Smooth muscle cell (in vitro differentiated cells): ENCODE measurements around the gene RASGRF2. TPM values are rescaled to one million over a fixed set of nuclear protein-coding genes. Genes with fewer than 3 reads are reported as not detected.

ENCODE experiments used
- DNase-seq: peaks from one replicate; lab custom pipeline; 2025; ENCODE audit not compliant: unreplicated experiment; lab: John Stamatoyannopoulos, UW
- H2AFZ ChIP-seq: fragments of 200-600 bp; sonication (generic); 2 replicates; pipeline ENCODE4 v1.6.0; 2016; ENCODE audit warnings: antibody characterized with exemption, low read depth, mild to moderate bottlenecking
- H3F3A ChIP-seq: fragments of 200-600 bp; sonication (generic); 2 replicates; pipeline ENCODE4 v1.6.0; 2017; ENCODE audit warnings: antibody characterized with exemption, low read depth
- H3K27ac ChIP-seq: fragments of 200-600 bp; sonication (generic); 2 replicates; pipeline ENCODE4 v1.5.1; 2016; ENCODE audit warnings: low read depth, mild to moderate bottlenecking
- H3K27me3 ChIP-seq: fragments of 200-600 bp; sonication (generic); 2 replicates; pipeline ENCODE4 v1.6.1; 2016; ENCODE audit warnings: low read depth, mild to moderate bottlenecking
- H3K36me3 ChIP-seq: fragments of 200-600 bp; sonication (generic); 2 replicates; pipeline ENCODE4 v1.5.1; 2016; ENCODE audit warnings: low read depth
- H3K4me1 ChIP-seq: fragments of 200-600 bp; sonication (generic); 2 replicates; pipeline ENCODE4 v1.5.1; 2016; ENCODE audit warnings: low read depth
- H3K4me2 ChIP-seq: fragments of 200-600 bp; sonication (generic); 2 replicates; pipeline ENCODE4 v1.6.0; 2016; ENCODE audit warnings: mild to moderate bottlenecking
- H3K4me3 ChIP-seq: fragments of 200-600 bp; sonication (generic); 2 replicates; pipeline ENCODE4 v1.5.1; 2016; ENCODE audit warnings: mild to moderate bottlenecking
- H3K79me2 ChIP-seq: fragments of 200-600 bp; sonication (generic); 2 replicates; pipeline ENCODE4 v1.6.0; 2016; ENCODE audit warnings: low read depth, mild to moderate bottlenecking
- H3K9ac ChIP-seq: fragments of 200-600 bp; sonication (generic); 2 replicates; pipeline ENCODE4 v1.6.0; 2016; ENCODE audit warnings: low read depth
- H3K9me3 ChIP-seq: fragments of 200-600 bp; sonication (generic); replicated peaks from 2 replicates; pipeline ENCODE4 v1.5.1; 2016; ENCODE audit warnings: low read depth
- H4K20me1 ChIP-seq: fragments of 200-600 bp; sonication (generic); 2 replicates; pipeline ENCODE4 v1.6.0; 2016; ENCODE audit warnings: low read depth
- WGBS: methylation state at CpG from one replicate; pipeline ENCODE4 v1.1.7; 2016; ENCODE audit warnings: low lambda C conversion rate; 5-methylcytosine and 5-hydroxymethylcytosine counted together
- polyA plus RNA-seq: library from polyadenylated mRNA; unstranded; fragments of >200 nt; fragmentation: Nextera tagmentation; extraction: Ambion mirVana; gene quantifications from 2 replicates; pipeline ENCODE4 v1.2.1, GENCODE V29; 2016
- total RNA-seq: library from RNA; depleted of rRNA; stranded (reverse); fragments of >200 nt; gene quantifications from 2 replicates; pipeline ENCODE4 v1.2.3, GENCODE V29; 2014
- TF ChIP-seq, protein P1 (sequence below): fragments of 200-600 bp; sonication (generic); IDR thresholded peaks from 2 replicates; pipeline ENCODE4 v1.5.1; 2017; ENCODE audit warnings: borderline replicate concordance, mild to moderate bottlenecking, antibody characterized with exemption; ENCODE audit not compliant: insufficient read depth, poor library complexity, severe bottlenecking

RASGRF2 gene
- total and polyA plus RNA-seq, 2 experiments from 2014 or later = 11.1 to 24.7 TPM

DNA sequence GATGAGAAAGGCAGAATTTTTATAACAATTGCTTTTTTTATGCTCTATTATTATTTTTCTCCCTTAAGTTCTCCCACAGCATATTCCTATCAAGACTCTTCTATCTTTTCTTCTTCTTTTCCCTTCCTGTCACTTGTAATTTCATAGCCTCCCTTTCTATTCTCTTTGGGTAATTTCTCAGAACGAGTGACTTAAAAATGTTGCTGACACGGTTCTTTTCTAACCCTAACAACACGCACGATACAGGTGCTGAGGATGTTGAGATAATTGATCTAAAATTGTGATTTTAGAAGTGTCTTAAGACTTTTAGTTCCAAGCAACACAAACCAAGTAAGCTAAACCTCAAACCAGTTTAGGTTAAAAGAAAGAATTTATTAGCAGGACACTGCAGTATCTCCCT, 105.9 kb downstream of the RASGRF2 start:
- Histone ChIP-seq H3K36me3 (no peaks in the 10 kb centered on the region), H3K79me2 (peaks cover 16% of the 10 kb centered on the region), H3K4me3 (no peak overlapping the region), H4K20me1 (no peaks in the 10 kb centered on the region), H3K27ac (no peak overlapping the region), H3F3A (no peaks in the 10 kb centered on the region), H3K27me3 (no peaks in the 10 kb centered on the region), H3K4me1 (no peaks in the 10 kb centered on the region), H2AFZ (no peak overlapping the region), H3K9me3 (no peaks in the 10 kb centered on the region), H3K9ac (no peak overlapping the region), H3K4me2 (no peak overlapping the region)
- 96% methylated on average over 4 of the region's 4 CpGs for WGBS
- no peak for DNase-seq
- TF ChIP-seq, protein P1, sequence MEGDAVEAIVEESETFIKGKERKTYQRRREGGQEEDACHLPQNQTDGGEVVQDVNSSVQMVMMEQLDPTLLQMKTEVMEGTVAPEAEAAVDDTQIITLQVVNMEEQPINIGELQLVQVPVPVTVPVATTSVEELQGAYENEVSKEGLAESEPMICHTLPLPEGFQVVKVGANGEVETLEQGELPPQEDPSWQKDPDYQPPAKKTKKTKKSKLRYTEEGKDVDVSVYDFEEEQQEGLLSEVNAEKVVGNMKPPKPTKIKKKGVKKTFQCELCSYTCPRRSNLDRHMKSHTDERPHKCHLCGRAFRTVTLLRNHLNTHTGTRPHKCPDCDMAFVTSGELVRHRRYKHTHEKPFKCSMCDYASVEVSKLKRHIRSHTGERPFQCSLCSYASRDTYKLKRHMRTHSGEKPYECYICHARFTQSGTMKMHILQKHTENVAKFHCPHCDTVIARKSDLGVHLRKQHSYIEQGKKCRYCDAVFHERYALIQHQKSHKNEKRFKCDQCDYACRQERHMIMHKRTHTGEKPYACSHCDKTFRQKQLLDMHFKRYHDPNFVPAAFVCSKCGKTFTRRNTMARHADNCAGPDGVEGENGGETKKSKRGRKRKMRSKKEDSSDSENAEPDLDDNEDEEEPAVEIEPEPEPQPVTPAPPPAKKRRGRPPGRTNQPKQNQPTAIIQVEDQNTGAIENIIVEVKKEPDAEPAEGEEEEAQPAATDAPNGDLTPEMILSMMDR = no peak

DNA sequence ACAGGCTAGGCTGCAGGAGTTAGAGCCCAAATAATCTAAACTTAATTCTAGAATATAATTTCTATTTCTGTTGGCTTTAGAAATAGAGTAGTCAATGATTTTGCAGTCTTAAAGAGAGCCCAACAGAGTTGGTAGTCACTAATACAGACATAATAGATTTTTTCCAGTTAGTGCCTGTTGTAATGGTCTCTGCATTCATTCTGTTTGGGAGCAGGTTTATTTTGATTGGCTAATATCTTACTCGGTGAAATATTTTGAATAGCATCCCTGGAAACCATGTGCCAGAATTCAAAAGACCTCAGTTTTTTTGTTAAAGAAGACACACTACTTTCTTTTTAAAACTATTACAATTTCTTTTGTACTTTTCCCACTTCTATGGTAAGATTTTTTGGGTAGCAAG, 107.2 kb downstream of the RASGRF2 start:
- no peak overlapping the region for H3K27ac ChIP-seq
- peaks cover 16% of the 10 kb centered on the region for H3K79me2 ChIP-seq
- no peak overlapping the region for H3K9ac ChIP-seq
- H3K27me3 ChIP-seq = no peaks in the 10 kb centered on the region
- no peak overlapping the region for H2AFZ ChIP-seq
- no peaks in the 10 kb centered on the region for H4K20me1 ChIP-seq
- no peaks in the 10 kb centered on the region for H3K36me3 ChIP-seq
- no peak overlapping the region for H3K4me3 ChIP-seq
- 79% methylated on average over 1 of the region's 1 CpG for WGBS
- no peak overlapping the region for H3K4me2 ChIP-seq
- TF ChIP-seq, protein P1 = no peak
- no peaks in the 10 kb centered on the region for H3K9me3 ChIP-seq
- DNase-seq = no peak
- H3F3A ChIP-seq = no peaks in the 10 kb centered on the region
- H3K4me1 ChIP-seq = no peaks in the 10 kb centered on the region

DNA sequence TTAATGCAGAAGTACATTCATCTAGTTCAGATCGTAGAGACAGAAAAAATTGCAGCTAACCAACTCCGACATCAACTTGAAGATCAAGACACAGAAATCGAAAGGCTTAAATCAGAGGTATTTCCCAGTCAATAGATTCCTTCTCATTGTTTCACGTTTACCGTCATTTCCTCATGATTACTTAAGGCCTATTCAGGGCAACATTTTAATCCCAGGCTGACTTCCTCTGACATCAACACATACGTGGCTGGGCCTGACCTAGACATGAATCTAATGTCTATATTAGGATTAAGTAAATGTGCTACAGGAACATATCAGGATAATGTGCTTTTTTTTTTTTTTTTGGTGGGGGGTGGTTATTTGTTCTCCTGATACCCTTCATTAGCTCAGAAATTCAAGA, 107.9 kb downstream of the RASGRF2 start:
- Histone ChIP-seq H3K9ac (no peak overlapping the region), H3K36me3 (no peaks in the 10 kb centered on the region), H3K27ac (no peak overlapping the region), H2AFZ (no peak overlapping the region), H3K4me2 (no peak overlapping the region), H3K4me3 (no peak overlapping the region), H3K27me3 (no peaks in the 10 kb centered on the region), H3K9me3 (no peaks in the 10 kb centered on the region), H3K79me2 (peaks cover 16% of the 10 kb centered on the region), H3F3A (no peaks in the 10 kb centered on the region), H4K20me1 (no peaks in the 10 kb centered on the region), H3K4me1 (no peaks in the 10 kb centered on the region)
- TF ChIP-seq, protein P1 = no peak
- WGBS = 85% methylated on average over 6 of the region's 6 CpGs
- no peak for DNase-seq

DNA sequence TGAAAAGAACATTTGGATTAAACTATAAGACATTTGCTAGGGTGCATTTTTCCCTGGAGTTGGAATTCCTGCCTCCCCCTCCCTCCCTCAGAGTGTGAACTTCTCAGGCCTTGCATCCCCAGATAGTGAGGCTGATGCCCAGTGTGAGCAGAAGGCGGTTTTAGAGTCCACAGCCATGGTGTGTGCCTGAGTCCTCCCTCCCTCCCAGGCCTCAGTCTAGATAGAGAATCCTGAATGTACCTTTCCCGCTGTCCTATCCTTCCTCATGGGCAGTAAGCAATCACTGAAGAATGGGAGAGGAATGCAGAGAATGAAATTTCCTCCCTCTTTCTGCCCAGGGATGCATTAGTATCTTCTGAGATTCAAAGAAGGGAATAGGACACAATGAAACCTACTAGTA, 108.5 kb downstream of the RASGRF2 start:
- WGBS = 88% methylated on average over 2 of the region's 2 CpGs
- no peak for DNase-seq

More for the DNA sequence above, 108.5 kb downstream of the RASGRF2 start:
- Histone ChIP-seq H3F3A (no peaks in the 10 kb centered on the region), H2AFZ (no peak overlapping the region), H3K4me3 (no peak overlapping the region), H3K9ac (no peak overlapping the region), H3K79me2 (peaks cover 10% of the 10 kb centered on the region), H3K4me1 (no peaks in the 10 kb centered on the region), H3K27me3 (no peaks in the 10 kb centered on the region), H3K9me3 (no peaks in the 10 kb centered on the region), H4K20me1 (no peaks in the 10 kb centered on the region), H3K4me2 (no peak overlapping the region), H3K36me3 (no peaks in the 10 kb centered on the region), H3K27ac (no peak overlapping the region)
- TF ChIP-seq, protein P1 = no peak
